Measurements from ENCODE around the gene PDZD4.

PDZD4 gene

GRCh38 chrX:153848325-153848724 is 18.0 kb upstream of the PDZD4 start:
- H3K9ac ChIP-seq (ENCODE audit: low read length) = no peak overlapping the region
- H3K9me3 ChIP-seq (ENCODE audit: control insufficient read depth, low read length) = no peaks in the 10 kb centered on the region
- no peaks in the 10 kb centered on the region for H3K27me3 ChIP-seq (ENCODE audit: control insufficient read depth, insufficient read depth, low read length)
- H3K4me3 ChIP-seq (ENCODE audit: low read length) = no peak overlapping the region
- no peaks in the 10 kb centered on the region for H3K36me3 ChIP-seq (ENCODE audit: control insufficient read depth, insufficient read depth, low read length)
- H3K4me1 ChIP-seq (ENCODE audit: control insufficient read depth, insufficient read depth, low read length) = no peaks in the 10 kb centered on the region

DNA sequence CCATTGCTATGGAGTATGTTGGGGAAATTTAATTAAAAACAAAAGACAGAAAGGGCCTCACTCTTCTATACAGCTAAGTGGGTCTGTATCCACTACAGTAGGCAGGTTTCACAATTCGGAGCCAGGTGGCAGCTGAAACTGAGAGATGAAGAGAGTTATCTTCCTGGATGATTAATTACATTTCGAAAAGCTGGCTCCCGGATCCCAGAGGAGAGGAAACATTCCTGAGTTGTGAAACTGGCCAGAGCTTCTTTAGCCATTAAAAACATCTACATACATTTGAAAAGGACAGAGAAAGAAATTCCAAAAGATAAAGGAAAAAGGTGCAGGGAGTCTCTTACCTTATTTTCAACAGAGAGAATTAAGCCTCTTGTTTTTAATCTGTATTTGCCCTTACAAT is 15.5 kb upstream of the PDZD4 start:
- H3K4me1 ChIP-seq (ENCODE audit: control insufficient read depth, insufficient read depth, low read length) = no peaks in the 10 kb centered on the region
- H3K9me3 ChIP-seq (ENCODE audit: control insufficient read depth, low read length) = no peaks in the 10 kb centered on the region
- H3K27me3 ChIP-seq (ENCODE audit: control insufficient read depth, insufficient read depth, low read length) = no peaks in the 10 kb centered on the region
- H3K4me3 ChIP-seq (ENCODE audit: low read length) = no peak overlapping the region
- no peaks in the 10 kb centered on the region for H3K36me3 ChIP-seq (ENCODE audit: control insufficient read depth, insufficient read depth, low read length)
- no peak overlapping the region for H3K9ac ChIP-seq (ENCODE audit: low read length)

- Histone ChIP-seq H3K36me3 (ENCODE audit: control insufficient read depth, insufficient read depth, low read length) (no peaks in the 10 kb centered on the region), H3K4me1 (ENCODE audit: control insufficient read depth, insufficient read depth, low read length) (no peaks in the 10 kb centered on the region), H3K9ac (ENCODE audit: low read length) (no peak overlapping the region), H3K4me3 (ENCODE audit: low read length) (no peak overlapping the region), H3K27me3 (ENCODE audit: control insufficient read depth, insufficient read depth, low read length) (no peaks in the 10 kb centered on the region), H3K9me3 (ENCODE audit: control insufficient read depth, low read length) (no peaks in the 10 kb centered on the region)
Measured at GRCh38 chrX:153845195-153845594, 14.9 kb upstream of the PDZD4 start.

- Histone ChIP-seq H3K4me1 (ENCODE audit: control insufficient read depth, insufficient read depth, low read length) (no peaks in the 10 kb centered on the region), H3K9ac (ENCODE audit: low read length) (no peak overlapping the region), H3K27me3 (ENCODE audit: control insufficient read depth, insufficient read depth, low read length) (no peaks in the 10 kb centered on the region), H3K9me3 (ENCODE audit: control insufficient read depth, low read length) (no peaks in the 10 kb centered on the region), H3K4me3 (ENCODE audit: low read length) (no peak overlapping the region), H3K36me3 (ENCODE audit: control insufficient read depth, insufficient read depth, low read length) (no peaks in the 10 kb centered on the region)
Measured at GRCh38 chrX:153844509-153845082, 14.3 kb upstream of the PDZD4 start.

DNA sequence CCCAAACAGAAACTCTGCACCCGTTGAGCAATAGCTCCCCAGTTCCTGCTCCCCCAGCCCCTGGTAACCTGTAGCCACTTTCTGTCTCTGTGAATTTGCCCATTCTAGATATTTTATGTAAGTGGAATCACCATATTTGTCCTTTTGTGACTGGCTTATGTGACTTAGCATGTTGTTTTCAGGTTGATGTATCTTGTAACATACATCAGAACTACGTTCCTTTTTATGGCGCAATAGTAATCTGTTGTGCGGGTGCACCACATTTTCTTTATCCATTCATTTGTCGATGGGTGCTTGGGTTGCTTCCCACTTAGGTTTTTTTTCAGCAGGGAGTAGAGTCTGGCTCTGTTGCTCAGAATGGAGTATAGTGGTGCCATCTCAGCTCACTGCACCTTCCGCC is 6.6 kb upstream of the PDZD4 start:
- Histone ChIP-seq H3K27me3 (ENCODE audit: control insufficient read depth, insufficient read depth, low read length) (no peaks in the 10 kb centered on the region), H3K36me3 (ENCODE audit: control insufficient read depth, insufficient read depth, low read length) (no peaks in the 10 kb centered on the region), H3K9me3 (ENCODE audit: control insufficient read depth, low read length) (no peaks in the 10 kb centered on the region), H3K4me1 (ENCODE audit: control insufficient read depth, insufficient read depth, low read length) (no peaks in the 10 kb centered on the region), H3K9ac (ENCODE audit: low read length) (no peak overlapping the region), H3K4me3 (ENCODE audit: low read length) (no peak overlapping the region)

DNA sequence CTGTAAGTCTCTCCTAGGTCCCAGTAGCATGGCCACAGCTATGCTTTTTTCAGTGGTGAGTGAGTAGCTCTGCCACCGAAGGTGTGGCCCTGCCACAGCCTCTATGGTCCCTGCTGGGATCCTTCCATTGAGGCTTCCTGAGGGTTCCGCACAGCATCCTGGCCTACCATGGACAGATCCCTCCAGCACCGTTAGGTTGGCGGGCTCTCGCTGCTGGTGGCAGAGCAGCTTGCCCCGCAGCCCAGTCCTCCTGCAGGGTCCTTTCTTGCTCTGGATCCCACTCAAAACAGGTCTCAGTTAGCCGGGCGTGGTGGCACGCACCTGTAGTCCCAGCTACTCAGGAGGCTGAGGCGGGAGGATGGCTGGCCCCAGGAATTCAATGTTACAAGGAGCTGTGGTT is 2.4 kb upstream of the PDZD4 start:
- no peaks in the 10 kb centered on the region for H3K9me3 ChIP-seq (ENCODE audit: control insufficient read depth, low read length)
- H3K4me3 ChIP-seq (ENCODE audit: low read length) = no peak overlapping the region
- no peak overlapping the region for H3K9ac ChIP-seq (ENCODE audit: low read length)
- H3K36me3 ChIP-seq (ENCODE audit: control insufficient read depth, insufficient read depth, low read length) = no peaks in the 10 kb centered on the region
- H3K27me3 ChIP-seq (ENCODE audit: control insufficient read depth, insufficient read depth, low read length) = peaks cover 25% of the 10 kb centered on the region
- H3K4me1 ChIP-seq (ENCODE audit: control insufficient read depth, insufficient read depth, low read length) = no peaks in the 10 kb centered on the region

DNA sequence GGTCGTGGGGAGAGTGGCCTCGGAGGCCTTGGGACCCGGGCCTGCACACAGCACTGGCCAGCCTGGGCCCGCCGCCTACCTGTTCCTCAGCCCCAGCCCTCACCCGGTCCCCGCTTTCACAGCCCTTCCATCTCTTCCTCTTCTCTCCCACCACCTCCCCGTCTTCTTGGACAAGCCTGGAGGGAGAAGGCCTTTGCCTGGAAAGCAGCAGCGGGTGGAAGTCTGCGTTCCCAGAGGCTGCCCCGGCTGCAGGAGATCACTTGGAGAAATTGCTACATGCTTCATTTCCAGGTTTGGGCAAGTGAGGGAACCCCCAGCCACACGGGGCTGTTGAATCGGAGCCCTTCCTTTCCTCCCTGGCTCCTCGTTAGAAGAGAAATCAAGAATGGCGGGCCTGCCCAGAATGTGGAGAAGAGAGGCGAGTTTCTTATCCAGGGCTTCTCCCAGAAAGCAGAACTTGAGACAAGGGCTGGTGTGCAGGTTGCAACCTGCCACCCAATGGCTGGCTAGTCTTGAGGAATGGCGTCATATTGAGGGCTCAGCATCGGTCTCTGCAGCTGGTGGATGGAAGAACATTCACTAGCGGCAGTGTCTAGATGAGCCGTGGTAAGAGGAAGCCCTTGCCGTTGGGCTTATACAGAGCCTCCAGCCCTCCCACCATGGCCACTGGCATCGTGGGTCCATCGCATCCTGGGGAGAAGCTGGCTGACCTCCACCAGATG is 1.2 kb upstream of the PDZD4 start:
- Histone ChIP-seq H3K9me3 (ENCODE audit: control insufficient read depth, low read length) (no peaks in the 10 kb centered on the region), H3K4me1 (ENCODE audit: control insufficient read depth, insufficient read depth, low read length) (no peaks in the 10 kb centered on the region), H3K9ac (ENCODE audit: low read length) (no peak overlapping the region), H3K27me3 (ENCODE audit: control insufficient read depth, insufficient read depth, low read length) (peaks cover 25% of the 10 kb centered on the region), H3K4me3 (ENCODE audit: low read length) (no peak overlapping the region), H3K36me3 (ENCODE audit: control insufficient read depth, insufficient read depth, low read length) (no peaks in the 10 kb centered on the region)

DNA sequence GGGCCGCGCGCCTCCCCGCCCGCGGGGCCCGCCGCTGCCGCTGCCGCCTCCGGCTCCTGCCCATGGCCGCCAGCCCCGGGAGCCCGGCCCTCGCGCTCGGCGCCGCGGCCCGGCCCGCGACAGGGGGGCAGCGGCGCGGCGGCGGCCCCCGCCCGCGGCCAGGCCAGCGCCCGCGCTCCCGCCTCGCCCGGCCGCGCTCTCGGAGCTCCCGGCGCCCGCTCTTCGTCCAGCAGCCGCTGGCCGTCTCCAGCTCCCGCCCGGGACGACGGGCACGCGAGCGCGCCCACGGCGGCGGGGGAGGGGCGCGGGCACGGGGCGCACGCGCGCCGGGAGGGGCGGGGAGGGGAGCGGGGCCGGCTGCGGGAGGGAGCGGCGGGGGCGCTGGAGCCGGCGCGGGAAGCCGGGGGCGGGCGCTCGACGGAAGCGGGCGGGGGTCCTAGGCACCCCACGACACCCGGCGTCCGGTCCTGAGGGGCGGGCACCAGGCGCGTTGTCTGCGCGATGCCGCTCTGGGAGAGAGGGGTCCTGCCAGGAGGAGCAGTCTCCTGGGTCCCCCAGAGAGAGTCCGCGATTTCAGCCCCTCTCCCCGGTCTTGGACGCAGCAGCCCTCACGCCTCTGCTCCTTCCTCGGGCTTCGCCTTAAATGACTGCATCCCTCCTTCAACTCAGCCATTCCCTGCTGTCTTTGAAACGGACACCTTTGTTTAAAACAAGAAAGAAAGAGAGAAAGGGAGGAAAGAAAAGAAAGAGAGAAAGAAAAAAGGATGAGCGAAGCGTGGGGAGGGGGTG is 490 bp upstream of the PDZD4 start:
- no peak overlapping the region for H3K4me3 ChIP-seq (ENCODE audit: low read length)

GRCh38 chrX:153829549-153829798 is 870 bp downstream of the PDZD4 start:
- Histone ChIP-seq H3K36me3 (ENCODE audit: control insufficient read depth, insufficient read depth, low read length) (no peaks in the 10 kb centered on the region), H3K9me3 (ENCODE audit: control insufficient read depth, low read length) (no peaks in the 10 kb centered on the region), H3K4me3 (ENCODE audit: low read length) (no peak overlapping the region), H3K27me3 (ENCODE audit: control insufficient read depth, insufficient read depth, low read length) (peaks cover 25% of the 10 kb centered on the region), H3K9ac (ENCODE audit: low read length) (no peak overlapping the region), H3K4me1 (ENCODE audit: control insufficient read depth, insufficient read depth, low read length) (no peaks in the 10 kb centered on the region)

More for the DNA sequence above, 490 bp upstream of the PDZD4 start:
- H3K9ac ChIP-seq (ENCODE audit: low read length) = no peak overlapping the region
- H3K9me3 ChIP-seq (ENCODE audit: control insufficient read depth, low read length) = no peaks in the 10 kb centered on the region
- H3K4me1 ChIP-seq (ENCODE audit: control insufficient read depth, insufficient read depth, low read length) = no peaks in the 10 kb centered on the region
- no peaks in the 10 kb centered on the region for H3K36me3 ChIP-seq (ENCODE audit: control insufficient read depth, insufficient read depth, low read length)
- H3K27me3 ChIP-seq (ENCODE audit: control insufficient read depth, insufficient read depth, low read length) = peaks cover 25% of the 10 kb centered on the region

DNA sequence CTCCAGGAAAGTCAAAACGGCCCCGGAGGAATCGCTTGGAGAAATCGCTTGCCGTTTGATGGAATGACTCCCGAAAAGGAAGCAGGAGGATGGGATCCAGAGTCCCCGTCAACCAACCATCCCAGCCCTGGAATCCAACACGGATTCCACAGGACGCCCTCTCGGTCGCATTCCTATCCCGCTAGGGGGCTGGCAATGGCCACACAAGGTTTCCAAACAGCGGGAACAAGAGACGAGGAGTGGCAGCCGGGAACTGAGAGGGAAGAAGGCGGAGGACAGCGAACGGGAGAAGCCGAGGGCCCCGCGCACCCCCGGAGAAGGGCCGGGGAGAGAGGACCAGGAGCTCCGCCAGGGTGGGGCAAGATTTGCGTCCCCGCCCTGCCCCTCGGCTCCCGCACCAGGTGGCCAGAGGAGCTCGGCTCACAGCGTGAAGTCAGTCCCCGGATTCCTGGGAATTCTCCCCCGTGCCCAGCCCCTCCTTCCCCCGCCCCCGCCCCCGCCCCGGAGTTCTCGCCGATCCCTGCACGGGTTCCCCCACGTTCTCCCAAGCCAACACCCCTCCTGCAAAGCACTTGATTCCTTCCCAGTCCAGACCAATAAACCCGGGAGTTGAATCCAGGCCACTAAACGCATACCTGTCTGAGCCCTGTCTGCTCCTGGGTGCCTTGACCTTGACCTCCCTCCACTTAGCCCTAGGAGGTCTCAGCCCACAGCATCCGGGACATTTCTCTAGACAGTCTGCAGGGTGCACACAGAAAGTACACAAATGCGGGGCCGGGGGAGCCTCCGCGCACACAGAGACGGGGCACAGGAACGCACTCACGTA is 1.4 kb downstream of the PDZD4 start:
- Histone ChIP-seq H3K27me3 (ENCODE audit: control insufficient read depth, insufficient read depth, low read length) (peaks cover 25% of the 10 kb centered on the region), H3K9ac (ENCODE audit: low read length) (no peak overlapping the region), H3K4me1 (ENCODE audit: control insufficient read depth, insufficient read depth, low read length) (no peaks in the 10 kb centered on the region), H3K4me3 (ENCODE audit: low read length) (no peak overlapping the region), H3K9me3 (ENCODE audit: control insufficient read depth, low read length) (no peaks in the 10 kb centered on the region), H3K36me3 (ENCODE audit: control insufficient read depth, insufficient read depth, low read length) (no peaks in the 10 kb centered on the region)

DNA sequence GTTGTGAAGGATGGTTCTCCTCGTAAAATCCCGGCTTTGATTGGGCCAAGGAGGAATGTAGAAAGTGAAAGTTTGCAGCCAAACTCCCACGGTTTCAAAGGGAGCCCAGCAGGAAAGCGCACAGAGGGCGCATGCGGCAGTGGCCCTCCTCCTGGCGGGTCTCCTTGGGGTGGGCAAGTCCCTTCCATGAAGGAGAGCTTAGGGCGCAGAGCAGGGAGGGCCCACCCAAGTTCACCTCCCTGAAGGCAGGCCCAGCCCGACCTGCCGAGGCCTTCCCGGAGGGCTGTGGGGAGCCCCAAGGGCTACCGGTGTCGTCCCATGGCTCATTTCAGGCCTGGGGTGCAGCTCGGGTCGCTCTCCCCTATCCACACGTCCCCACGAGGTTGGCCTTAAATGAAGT is 2.0 kb downstream of the PDZD4 start:
- Histone ChIP-seq H3K4me3 (ENCODE audit: low read length) (no peak overlapping the region), H3K27me3 (ENCODE audit: control insufficient read depth, insufficient read depth, low read length) (peaks cover 25% of the 10 kb centered on the region), H3K9me3 (ENCODE audit: control insufficient read depth, low read length) (no peaks in the 10 kb centered on the region)

GRCh38 chrX:153827903-153828302 is 2.4 kb downstream of the PDZD4 start:
- H3K4me1 ChIP-seq (ENCODE audit: control insufficient read depth, insufficient read depth, low read length) = no peaks in the 10 kb centered on the region
- H3K27me3 ChIP-seq (ENCODE audit: control insufficient read depth, insufficient read depth, low read length) = peaks cover 25% of the 10 kb centered on the region
- H3K36me3 ChIP-seq (ENCODE audit: control insufficient read depth, insufficient read depth, low read length) = no peaks in the 10 kb centered on the region
- H3K9ac ChIP-seq (ENCODE audit: low read length) = no peak overlapping the region
- H3K4me3 ChIP-seq (ENCODE audit: low read length) = no peak overlapping the region
- H3K9me3 ChIP-seq (ENCODE audit: control insufficient read depth, low read length) = no peaks in the 10 kb centered on the region

More for the DNA sequence above, 2.0 kb downstream of the PDZD4 start:
- Histone ChIP-seq H3K36me3 (ENCODE audit: control insufficient read depth, insufficient read depth, low read length) (no peaks in the 10 kb centered on the region), H3K4me1 (ENCODE audit: control insufficient read depth, insufficient read depth, low read length) (no peaks in the 10 kb centered on the region), H3K9ac (ENCODE audit: low read length) (no peak overlapping the region)

Data from mucosa of stomach (tissue), 1 donor.